Upper lobe of left lung (tissue), 4 donors: ENCODE measurements around the gene NPAS4.

Experiments
- CTCF ChIP-seq, 6 experiments: fragments of 450-650 bp in 4 of 6; fragments of 200-600 bp in 2 of 6; sonication (generic) in 2 of 6; IDR thresholded peaks; one replicate each; pipeline ENCODE4 v1.5.1; 2016 to 2019; ENCODE audit warnings: antibody characterized with exemption in 6 of 6
- POLR2A ChIP-seq, 4 donors: fragments of 450-650 bp; IDR thresholded peaks; one replicate each; pipeline ENCODE4 v1.5.1; 2016 to 2017; ENCODE audit warnings: antibody characterized with exemption in 4 of 4, mild to moderate bottlenecking in 2 of 4

DNA sequence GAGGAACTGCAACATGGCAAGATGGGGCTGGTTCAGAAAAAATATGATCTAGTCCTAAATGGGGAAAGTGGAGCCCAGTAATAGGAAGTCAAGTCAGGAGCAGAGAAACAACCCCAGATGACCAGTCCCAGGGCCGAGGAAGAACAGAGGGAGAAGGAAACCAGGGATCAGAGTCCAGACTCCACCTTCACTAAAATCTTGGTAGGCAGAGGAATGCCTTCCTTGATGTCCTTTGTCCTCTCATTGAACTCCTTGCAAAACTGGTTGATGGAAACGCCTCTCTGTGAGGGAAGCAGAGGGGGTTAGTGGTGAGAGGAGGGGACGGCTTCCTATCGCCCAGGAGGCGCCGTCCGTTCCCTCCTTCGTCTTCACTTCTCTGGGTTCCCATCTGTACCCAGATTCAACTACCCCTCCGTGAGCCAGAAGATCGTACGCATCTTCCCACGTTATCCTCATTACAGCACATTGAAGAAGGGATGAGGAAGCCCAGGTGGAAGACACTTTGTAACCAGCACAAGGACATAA lies 17.2 kb downstream of the NPAS4 start:
- TF ChIP-seq CTCF (IDR thresholded peaks at IDR 0.05) (no peak), POLR2A (IDR thresholded peaks at IDR 0.05) (no peak)
